ENCODE results near the gene PDLIM3. TPM values are rescaled to one million over a fixed set of nuclear protein-coding genes. Genes with fewer than 3 reads are reported as not detected.
A peak's percentile ranks its signal among the peaks of the same experiment; 100 is the strongest.

Gene PDLIM3
- total RNA-seq, 1 donor: 3.0 TPM

DNA sequence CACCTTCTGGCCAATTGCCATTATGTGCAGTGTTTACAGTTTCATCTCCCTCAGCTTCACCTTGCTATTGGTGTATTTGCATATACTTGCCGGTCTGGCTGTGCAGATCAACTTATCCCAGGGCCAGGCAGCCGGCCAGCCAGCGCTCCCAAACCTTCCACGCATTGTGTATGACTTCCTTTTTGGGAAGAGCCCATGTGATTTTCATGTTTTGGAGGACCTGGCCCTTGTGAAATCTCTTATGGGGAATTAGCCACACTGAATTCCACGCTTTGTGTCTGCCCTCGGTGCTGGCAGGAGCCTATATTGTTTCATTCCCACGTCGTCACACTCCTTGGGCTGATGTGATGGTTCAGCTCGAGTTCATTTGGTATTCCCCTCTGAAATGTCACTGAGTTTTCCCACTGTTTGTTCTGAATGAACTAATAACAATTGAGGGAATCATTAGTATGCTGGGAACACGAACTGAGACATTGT is 6.0 kb upstream of the PDLIM3 start:
- TF ChIP-seq CTCF (IDR thresholded peaks at IDR 0.05; ENCODE audit: insufficient read depth, low read length): no peak
- no peak overlapping the region for H3K4me3 ChIP-seq (ENCODE audit: low read depth, low read length)
- peak; percentile 79 for DNase-seq (ENCODE audit: low read depth)

DNA sequence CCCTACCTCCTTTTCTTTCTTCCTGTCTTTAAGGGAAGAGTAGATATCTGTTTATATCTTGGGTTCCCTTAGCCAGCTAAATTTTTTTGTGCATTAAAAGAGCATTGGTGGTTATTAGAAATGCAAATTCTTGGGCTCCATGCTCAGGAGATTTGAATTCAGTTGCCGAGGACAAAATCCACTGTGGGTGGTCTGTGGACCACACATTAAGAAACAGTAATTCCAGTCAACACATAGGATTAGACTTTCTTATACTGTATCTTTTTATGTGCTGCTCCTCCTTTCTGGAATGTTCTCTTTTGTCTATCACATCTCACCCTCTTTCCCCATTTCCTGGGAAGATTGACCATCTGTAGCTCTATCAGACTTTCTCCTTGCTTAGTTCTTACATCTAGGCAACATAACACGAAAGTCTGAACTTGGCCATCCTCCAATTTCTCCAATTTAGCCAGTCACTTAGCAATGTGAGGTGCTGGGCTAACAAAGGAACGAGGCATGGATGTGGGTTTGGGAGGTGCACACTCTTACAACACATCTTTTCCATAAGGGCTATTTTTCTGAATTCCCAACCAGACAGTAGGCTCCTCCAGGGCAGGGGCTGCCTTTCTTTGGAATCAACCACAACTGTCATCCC is 5.3 kb upstream of the PDLIM3 start:
- no peak for TF ChIP-seq CTCF (IDR thresholded peaks at IDR 0.05; ENCODE audit: insufficient read depth, low read length)
- H3K4me3 ChIP-seq (ENCODE audit: low read depth, low read length): no peak overlapping the region
- no peak for DNase-seq (ENCODE audit: low read depth)

DNA sequence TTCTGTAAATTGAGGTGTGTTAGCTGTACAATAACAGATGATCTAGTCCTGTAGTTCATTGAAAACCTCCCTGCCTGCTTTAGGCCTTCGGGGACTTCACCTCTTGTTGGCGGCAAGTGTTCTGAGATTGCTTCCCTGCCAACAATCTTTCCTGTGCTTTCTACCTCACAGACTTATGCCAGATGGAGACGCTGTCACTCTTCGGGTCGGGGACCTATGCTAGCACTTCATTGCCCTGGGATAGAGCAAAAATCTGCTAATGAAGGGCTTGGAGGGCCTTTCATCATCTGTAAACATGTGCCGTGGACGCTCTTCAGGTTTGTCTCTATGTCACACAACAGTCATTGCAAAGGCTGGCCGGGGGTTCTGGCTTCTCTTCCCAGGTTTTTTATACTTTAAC is 4.7 kb upstream of the PDLIM3 start:
- no peak for TF ChIP-seq CTCF (IDR thresholded peaks at IDR 0.05; ENCODE audit: insufficient read depth, low read length)
- no peak for DNase-seq (ENCODE audit: low read depth)
- H3K4me3 ChIP-seq (ENCODE audit: low read depth, low read length): no peak overlapping the region

DNA sequence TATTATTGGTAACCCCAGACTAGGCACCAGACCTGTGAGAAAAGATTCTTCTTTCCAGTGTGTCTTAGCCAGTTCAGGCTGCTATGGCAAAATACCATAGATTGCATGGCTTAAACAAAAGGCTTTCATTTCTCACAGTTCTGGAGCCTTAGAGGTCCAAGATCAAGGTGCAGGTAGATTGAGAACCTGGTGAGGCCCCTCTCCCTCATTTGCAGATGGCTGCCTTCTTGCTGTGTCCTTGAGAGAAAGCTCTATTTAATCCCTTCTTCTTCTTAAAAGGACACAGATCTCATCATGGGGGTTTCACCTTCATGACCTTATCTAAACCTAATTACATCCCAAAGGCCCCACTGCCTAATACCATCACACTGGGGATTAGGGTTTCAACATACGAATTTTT is 3.5 kb upstream of the PDLIM3 start:
- no peak overlapping the region for H3K4me3 ChIP-seq (ENCODE audit: low read depth, low read length)
- DNase-seq (ENCODE audit: low read depth): no peak
- TF ChIP-seq CTCF (IDR thresholded peaks at IDR 0.05; ENCODE audit: insufficient read depth, low read length): no peak

DNA sequence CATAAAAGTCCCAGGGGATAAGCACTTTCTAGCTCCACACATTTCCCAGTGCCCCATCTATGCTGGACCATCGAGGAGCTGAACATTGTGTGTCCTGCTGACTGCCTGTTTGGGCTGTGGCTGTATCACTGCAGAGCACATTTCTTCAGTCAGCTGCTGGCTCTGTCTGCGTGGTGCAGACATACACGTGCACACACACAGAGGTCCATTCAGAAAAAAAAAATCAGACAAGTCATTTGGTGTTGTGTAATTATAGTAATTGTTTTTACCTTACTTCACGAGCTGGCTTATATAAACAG is 1.1 kb upstream of the PDLIM3 start:
- DNase-seq (ENCODE audit: low read depth): no peak
- no peak for TF ChIP-seq CTCF (IDR thresholded peaks at IDR 0.05; ENCODE audit: insufficient read depth, low read length)
- peak overlapping the region; percentile 28 for H3K4me3 ChIP-seq (ENCODE audit: low read depth, low read length)

DNA sequence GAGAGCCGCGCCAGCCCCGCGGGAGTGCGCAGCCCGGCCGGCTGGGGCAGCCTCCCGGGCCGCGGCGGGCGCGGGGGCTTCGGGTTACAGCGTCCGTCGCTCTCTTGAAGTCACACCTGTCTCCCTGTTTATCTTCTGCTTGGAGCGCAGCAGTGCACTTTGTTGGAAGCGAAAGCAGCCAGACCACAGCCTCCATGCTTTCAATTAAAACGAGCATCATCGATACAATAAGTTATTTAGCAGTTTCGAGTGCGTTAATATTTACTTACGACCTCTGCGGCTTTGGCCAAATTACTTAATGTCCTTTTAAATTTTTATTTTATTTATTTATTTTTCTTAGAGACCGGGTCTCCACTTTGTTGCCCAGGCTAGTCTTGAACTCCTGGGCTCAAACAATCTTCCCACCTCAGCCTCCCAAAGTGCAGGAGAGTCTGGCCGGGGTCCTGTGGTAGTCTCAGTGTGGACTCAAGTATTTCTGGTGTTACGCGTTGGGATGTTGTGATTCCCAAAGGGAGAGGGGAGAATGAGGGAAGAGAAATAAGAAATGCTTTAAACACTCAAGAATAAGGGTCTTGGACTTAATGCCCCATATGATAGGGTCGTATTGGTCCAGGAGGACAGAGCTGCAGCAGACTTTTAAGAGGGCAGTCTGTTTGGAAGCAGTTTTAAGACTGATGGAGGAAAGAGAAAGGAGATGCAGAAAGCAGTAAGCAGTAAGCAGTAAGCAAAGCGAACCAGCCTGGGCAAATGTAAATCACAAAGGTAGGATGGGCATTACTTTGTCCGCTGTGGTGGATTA is 504 bp upstream of the PDLIM3 start:
- TF ChIP-seq CTCF (IDR thresholded peaks at IDR 0.05; ENCODE audit: insufficient read depth, low read length): no peak
- no peak for DNase-seq (ENCODE audit: low read depth)
- peak overlapping the region; percentile 71 for H3K4me3 ChIP-seq (ENCODE audit: low read depth, low read length)

Data from fibroblast of the aortic adventitia (primary cell).